LNCaP clone FGC (cell line): ENCODE measurements around the gene BCAS3.

Experiments used
- DNase-seq: peaks from one replicate; pipeline ENCODE4 v3.0.0-alpha.2; 2011; ENCODE audit warnings: low read depth
- H3K4me3 ChIP-seq: 2 replicates; pipeline ENCODE4 v1.5.1; 2011; ENCODE audit warnings: mild to moderate bottlenecking, low read depth, low read length, control low read depth
- CTCF ChIP-seq: IDR thresholded peaks from 2 replicates; pipeline ENCODE4 v1.5.1; 2012; ENCODE audit warnings: mild to moderate bottlenecking; ENCODE audit not compliant: control insufficient read depth, insufficient read depth; ENCODE audit errors: extremely low read depth

Gene BCAS3

GRCh38 chr17:60680754-60681153 is 3.1 kb downstream of the BCAS3 start:
- no peak for TF ChIP-seq CTCF
- no peak for DNase-seq
- H3K4me3 ChIP-seq = no peak overlapping the region

GRCh38 chr17:60685437-60685836 is 7.8 kb downstream of the BCAS3 start:
- DNase-seq = no peak
- H3K4me3 ChIP-seq = no peak overlapping the region
- TF ChIP-seq CTCF = no peak

- no peak for TF ChIP-seq CTCF
- no peak for DNase-seq
Measured at GRCh38 chr17:60695960-60696359, 18.3 kb downstream of the BCAS3 start.

GRCh38 chr17:60699090-60699489 is 21.4 kb downstream of the BCAS3 start:
- DNase-seq = no peak
- TF ChIP-seq CTCF = no peak
- no peak overlapping the region for H3K4me3 ChIP-seq

More at GRCh38 chr17:60695960-60696359, 18.3 kb downstream of the BCAS3 start:
- H3K4me3 ChIP-seq = no peak overlapping the region

GRCh38 chr17:60704170-60704569 is 26.5 kb downstream of the BCAS3 start:
- no peak overlapping the region for H3K4me3 ChIP-seq
- no peak for DNase-seq
- no peak for TF ChIP-seq CTCF

- H3K4me3 ChIP-seq = no peak overlapping the region
- DNase-seq = no peak
- no peak for TF ChIP-seq CTCF
Measured at GRCh38 chr17:60712675-60713074, 35.0 kb downstream of the BCAS3 start.

- no peak for TF ChIP-seq CTCF
- H3K4me3 ChIP-seq = no peak overlapping the region
- no peak for DNase-seq
Measured at GRCh38 chr17:60713608-60714007, 36.0 kb downstream of the BCAS3 start.
